Keratinocyte (primary cell): Measurements from ENCODE around the gene XYLT2.

Experiments used
- EZH2 ChIP-seq: IDR thresholded peaks from one replicate; pipeline ENCODE4 v1.6.1; 2012; ENCODE audit warnings: inconsistent platforms, mild to moderate bottlenecking, low read length, moderate library complexity
- TF ChIP-seq, protein P1 (sequence below), 3 experiments: IDR thresholded peaks in 1 of 3; conservative IDR thresholded peaks in 1 of 3; optimal IDR thresholded peaks in 1 of 3; 2 replicates in 2 of 3; 3 replicates in 1 of 3; pipeline versions ENCODE3 to v1.5.1; 2011; ENCODE audit warnings: low read length in 3 of 3, mild to moderate bottlenecking in 3 of 3, moderate library complexity in 2 of 3, control low read depth in 1 of 3, inconsistent platforms in 1 of 3; ENCODE audit not compliant: insufficient read depth in 2 of 3; ENCODE audit errors: extremely low read depth in 1 of 3

DNA sequence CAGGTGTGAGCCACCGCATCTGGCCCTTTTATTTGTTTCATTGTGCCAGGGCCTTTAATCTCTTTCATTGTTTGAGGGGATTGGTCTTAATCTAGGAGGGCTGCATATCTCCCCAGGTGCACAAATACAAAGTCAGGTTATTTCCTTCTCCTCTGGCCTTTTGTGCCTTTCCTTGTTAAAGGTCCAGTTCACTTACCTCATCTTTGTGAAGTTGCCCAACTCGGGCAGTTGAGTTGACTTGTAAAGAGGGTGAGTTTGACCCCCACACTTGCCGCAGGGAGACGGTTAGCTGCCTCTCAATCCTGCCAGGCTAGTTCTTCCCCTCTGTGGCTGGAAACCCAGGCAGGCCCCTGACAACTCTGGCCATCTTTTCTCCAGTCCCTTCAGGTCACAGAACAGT, 38.3 kb upstream of the XYLT2 start:
- TF ChIP-seq, protein P1, sequence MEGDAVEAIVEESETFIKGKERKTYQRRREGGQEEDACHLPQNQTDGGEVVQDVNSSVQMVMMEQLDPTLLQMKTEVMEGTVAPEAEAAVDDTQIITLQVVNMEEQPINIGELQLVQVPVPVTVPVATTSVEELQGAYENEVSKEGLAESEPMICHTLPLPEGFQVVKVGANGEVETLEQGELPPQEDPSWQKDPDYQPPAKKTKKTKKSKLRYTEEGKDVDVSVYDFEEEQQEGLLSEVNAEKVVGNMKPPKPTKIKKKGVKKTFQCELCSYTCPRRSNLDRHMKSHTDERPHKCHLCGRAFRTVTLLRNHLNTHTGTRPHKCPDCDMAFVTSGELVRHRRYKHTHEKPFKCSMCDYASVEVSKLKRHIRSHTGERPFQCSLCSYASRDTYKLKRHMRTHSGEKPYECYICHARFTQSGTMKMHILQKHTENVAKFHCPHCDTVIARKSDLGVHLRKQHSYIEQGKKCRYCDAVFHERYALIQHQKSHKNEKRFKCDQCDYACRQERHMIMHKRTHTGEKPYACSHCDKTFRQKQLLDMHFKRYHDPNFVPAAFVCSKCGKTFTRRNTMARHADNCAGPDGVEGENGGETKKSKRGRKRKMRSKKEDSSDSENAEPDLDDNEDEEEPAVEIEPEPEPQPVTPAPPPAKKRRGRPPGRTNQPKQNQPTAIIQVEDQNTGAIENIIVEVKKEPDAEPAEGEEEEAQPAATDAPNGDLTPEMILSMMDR (optimal IDR thresholded peaks at IDR 0.05 in 1 of 3, IDR thresholded peaks at IDR 0.05 in 1 of 3, conservative IDR thresholded peaks at IDR 0.05 in 1 of 3; ENCODE audit: extremely low read depth in 1 of 3, insufficient read depth in 2 of 3, low read length in 3 of 3) = no peak
- no peak for TF ChIP-seq EZH2
